Heart left ventricle (tissue), 13 donors: Measurements from ENCODE around the gene PABPC3.

ENCODE experiments used
- CTCF ChIP-seq, 12 donors: fragments of 200-600 bp; sonication (generic) in 4 of 12; IDR thresholded peaks; one replicate each; pipeline versions ENCODE4 v1.5.0 to v1.8.0; 2018 to 2022; ENCODE audit warnings: antibody characterized with exemption in 12 of 12, mild to moderate bottlenecking in 5 of 12
- POLR2A ChIP-seq, 2 donors: fragments of 450-650 bp; IDR thresholded peaks; one replicate each; pipeline ENCODE4 v1.6.1; 2017; ENCODE audit warnings: antibody characterized with exemption in 2 of 2, mild to moderate bottlenecking in 2 of 2, moderate library complexity in 2 of 2
- donor health status: ischemic (EF 13 %, LVEDD 7.1; RV severe dilation, severe dysfunction).
- donor health status: DM: no; HTN: yes; CAD: no.
- donor health status: DM: no; HTN: no; CAD: no.
- donor health status: ischemic (EF 25% LVEDD 6.9; RV normal size, moderate dysfunction).
- donor health status: ischemic (EF 25% LVEDD 5.7; RV mildly dilated, moderate dysfunction).
- donor health status: ischemic (EF 35%, LVEDD 5.7; RV mildly dilated, moderate dysfunction).
- donor health status: nonischemic (EF 11% LVEDD 7.7; RV severe dilation, severe dysfunction).
- donor health status: DM: yes; HTN: yes; CAD: no.
- donor health status: PGD.
- donor health status: ischemic (EF 29% LVEDD 5.4; RV normal size, mild dysfunction).
- donor health status: nonischemic (EF 23%, LVEDD 6.1; RV moderate dilation, normal function).

DNA sequence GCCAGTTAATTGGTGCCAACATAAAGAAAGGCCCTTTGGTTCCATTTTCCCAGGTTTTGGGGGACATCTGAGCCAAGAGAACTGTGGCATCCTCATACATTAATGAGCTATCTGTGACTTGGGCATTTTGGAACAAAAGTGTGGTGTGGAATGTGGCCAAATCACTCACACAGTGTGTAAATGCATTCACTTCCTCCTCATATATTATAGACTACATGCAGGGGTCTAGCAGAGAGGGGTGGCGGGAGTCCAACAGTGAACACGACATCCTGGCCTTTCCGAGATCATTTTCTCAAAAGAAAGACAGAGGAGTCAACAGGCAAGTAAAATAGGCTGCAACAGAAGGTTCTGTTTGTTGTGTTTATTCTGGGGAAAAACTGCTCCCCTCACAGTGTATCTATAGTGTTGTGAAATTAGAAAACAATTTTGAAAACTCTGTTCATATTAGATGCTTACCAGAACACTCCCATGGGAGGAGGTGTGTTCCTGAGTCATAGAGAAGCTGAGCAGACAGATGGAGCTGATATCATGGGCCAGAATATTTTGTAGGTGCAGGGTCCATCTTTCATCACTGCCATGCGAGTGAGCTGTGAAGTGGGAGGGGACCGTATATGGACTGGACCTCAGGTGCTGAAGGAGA lies 36.9 kb downstream of the PABPC3 start:
- TF ChIP-seq CTCF (IDR thresholded peaks at IDR 0.05) (no peak), POLR2A (IDR thresholded peaks at IDR 0.05) (no peak)
